HG03354 (cell line): ENCODE results near the gene SEPHS2.
A peak's percentile ranks its signal among the peaks of the same experiment; 100 is the strongest.
"Not testable (repeated sequence)": the region's sequence is repeated elsewhere in the genome, so short reads cannot be mapped to it uniquely, and the experiment has no call there.

ENCODE experiments used
- ATAC-seq: cut with Tn5 transposase; IDR thresholded peaks from one replicate; pipeline ENCODE4 v1.9.1; 2021; ENCODE audit warnings: mild to moderate bottlenecking; ENCODE audit not compliant: unreplicated experiment, poor library complexity, severe bottlenecking

The SEPHS2 gene

DNA sequence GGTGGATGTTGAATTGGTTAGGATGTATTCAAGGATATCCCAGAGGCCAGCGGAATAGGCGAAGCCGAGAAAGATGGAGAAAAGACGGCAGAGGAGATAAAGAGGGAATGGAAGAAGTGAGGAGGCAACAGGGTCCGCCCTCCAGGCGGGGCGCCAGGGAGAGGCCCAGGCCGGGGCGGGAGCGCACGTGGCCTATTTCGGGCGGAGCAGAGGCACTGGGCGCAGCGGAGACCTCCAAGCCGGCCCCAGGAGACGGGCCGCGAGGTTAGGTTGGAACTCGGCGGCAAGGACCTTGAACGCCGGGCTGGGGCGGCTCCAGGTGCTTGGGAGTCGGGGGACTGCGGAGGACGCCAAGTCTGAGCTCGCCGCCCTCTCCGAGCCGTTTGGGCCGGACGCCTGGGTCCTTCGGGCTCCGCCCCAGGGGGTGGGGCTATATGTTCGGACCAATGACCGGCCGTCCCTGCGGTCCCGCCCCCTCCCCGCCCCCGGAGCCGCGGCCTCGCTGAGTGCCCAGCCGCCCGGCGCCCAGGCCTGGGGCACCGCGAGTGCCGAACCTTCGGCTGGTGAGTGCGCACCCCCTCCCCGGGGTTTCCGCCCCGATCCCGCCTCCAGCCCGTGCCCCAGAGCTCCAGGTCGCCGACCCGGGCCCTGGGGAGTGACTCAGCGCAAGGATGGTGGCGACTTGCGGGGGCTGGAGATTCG lies 38.4 kb downstream of the SEPHS2 start, which contains the start of gene ZNF771:
Gene ZNF771 (plus strand): TSS at position 505 of the 702 bp plus-strand sequence. CDS start 448 bp downstream, outside the sequence.
- peak; percentile 72 for ATAC-seq

DNA sequence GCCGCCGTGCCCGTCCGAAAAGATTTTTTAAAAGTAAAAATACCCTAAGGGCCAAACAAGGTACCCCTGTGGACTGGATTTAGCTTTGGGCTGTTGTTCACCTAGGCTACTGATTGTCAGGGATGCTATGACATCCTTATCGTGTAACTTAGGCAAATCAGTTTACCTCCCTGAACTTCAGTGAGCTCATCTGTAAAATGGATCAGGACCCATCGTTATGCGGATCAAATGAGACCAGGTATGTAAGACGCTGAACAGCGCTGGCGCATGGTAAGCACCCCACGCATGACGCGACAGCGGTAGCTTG lies 38.9 kb downstream of the SEPHS2 start:
- ATAC-seq = peak; percentile 5

DNA sequence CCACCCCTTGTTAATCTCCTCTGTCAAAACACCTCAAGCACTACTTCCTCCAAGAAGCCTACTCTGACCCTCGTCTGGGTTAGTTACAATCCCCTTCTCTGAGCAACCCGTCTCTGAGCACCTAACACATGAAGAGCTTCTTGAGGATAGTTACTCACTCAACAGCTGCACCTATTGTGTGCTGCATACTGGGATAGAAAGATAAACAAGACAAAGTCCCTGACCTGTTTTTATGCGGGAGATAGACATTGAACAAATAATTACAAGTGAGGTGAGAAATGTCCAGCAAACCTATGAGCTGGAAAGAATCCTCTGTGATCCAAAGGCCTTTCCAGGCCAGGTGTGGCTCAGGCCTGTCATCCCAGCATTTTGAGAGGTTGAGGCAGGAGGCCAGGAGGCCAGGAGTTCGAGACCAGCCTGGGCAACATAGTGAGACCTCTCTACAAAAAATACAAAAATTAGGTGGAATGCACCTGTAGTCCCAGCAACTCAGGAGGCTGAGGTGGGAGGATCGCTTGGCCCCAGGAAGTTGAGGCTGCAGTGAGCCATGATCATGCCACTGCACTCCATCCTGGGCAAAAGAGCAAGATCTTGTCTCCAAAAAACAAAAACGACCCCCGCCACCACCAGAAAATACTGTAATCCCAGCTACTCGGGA lies 43.8 kb downstream of the SEPHS2 start:
- ATAC-seq = no peak

DNA sequence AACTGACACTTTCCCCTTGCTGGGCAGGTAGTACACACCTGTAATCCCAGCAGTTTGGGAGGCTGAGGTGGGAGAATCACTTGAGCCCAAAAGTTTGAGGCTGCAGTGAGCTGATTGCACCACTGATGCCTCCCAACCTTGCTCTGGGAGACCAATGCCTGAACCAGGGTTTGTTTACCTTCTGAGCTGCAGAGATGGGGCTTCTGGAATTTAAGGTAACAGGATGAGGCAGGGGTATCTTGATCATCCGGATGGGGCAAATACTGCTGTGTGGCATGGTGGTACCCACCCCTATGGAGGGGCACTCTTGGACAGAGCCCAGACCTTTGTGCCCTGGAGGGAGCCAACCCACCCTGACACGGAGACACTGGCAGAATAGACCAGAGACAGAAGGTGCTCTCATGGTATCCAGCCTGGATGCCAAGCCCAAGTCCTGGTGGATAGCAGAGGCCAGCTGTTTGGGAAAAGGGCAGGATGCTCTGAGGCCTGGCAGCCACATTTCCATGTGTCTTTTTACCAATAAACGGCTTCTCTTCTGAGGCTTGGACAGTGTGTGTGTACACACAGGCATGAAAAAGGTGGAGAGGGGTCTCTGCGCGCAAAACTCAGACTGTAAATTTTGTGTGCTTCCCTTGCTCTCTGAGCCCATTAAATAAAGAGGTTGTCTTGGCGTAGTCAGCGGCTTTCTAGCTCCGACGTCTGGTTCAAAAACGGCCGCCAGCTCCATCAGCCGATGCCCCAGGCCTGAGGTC lies 46.1 kb downstream of the SEPHS2 start:
- no peak for ATAC-seq

DNA sequence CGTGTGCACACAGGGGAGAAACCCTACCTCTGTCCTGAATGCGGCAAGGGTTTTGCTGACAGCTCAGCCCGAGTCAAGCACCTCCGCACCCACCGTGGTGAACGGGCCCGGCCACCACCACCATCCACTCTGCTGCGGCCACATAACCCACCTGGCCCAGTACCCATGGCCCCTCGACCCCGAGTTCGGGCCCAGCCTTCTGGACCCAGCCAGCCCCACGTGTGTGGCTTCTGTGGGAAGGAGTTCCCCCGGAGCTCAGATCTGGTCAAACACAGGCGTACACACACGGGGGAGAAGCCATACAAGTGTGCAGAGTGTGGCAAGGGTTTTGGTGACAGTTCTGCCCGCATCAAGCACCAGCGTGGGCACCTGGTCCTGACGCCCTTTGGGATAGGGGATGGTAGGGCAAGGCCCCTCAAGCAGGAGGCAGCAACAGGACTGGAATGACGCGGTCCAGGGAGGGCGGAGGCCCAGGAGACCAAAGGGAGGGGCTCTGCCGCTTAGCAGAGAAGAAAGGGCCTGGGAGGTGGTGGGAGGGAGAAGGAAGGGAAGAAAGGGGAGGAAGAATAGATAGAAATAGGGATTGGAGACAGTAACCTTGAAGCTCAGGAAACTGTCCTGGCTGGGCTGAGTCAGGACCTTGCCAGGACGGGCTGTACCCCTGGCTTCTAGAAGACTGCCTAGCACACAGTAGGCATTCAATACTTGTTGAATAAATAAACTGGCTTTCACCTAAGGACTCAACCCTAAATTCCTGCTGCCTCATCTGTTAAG lies 46.8 kb downstream of the SEPHS2 start:
- ATAC-seq = no peak

DNA sequence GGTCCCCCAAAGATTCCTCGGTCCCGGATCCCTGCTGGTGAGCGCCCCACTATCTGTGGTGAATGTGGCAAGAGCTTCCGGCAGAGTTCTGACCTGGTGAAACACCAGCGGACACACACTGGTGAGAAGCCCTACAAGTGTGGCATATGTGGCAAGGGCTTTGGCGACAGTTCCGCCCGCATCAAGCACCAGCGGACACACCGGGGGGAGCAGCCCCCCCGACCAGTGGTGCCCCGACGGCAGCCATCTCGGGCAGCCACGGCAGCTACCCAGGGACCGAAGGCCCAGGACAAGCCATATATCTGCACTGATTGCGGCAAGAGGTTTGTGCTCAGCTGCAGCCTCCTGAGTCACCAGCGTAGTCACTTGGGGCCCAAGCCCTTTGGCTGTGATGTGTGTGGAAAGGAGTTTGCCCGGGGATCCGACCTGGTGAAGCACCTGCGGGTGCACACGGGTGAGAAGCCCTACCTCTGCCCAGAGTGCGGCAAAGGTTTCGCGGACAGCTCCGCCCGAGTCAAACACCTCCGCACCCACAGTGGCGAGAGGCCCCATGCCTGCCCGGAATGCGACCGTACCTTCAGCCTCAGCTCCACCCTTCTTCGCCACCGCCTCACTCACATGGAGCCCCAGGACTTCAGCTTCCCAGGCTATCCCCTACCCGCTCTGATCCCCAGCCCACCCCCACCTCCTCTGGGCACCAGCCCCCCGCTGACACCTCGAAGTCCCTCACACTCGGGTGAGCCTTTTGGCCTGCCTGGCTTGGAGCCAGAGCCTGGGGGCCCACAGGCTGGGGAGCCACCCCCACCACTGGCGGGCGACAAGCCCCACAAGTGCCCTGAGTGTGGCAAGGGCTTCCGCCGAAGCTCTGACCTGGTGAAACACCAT lies 47.7 kb downstream of the SEPHS2 start:
- no peak for ATAC-seq

DNA sequence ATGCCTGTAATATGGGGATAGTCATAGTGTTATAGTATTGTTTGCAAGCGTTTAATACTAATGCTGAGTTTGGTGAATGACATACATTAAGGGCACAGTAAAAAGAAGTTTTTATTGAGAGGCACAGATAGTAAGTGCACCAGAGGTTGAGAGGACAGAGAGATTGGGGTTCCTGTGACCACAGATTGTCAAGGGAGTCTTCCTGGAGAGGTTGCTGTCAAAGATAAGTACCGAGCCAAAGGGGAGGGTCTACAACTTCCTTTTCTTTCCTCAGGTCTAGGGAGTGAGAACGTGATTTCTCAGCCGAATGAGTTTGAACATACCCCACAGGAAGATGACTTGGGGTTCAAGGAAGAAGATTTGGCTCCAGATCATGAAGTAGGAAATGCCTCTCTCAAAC lies 48.6 kb downstream of the SEPHS2 start:
- ATAC-seq = no peak

DNA sequence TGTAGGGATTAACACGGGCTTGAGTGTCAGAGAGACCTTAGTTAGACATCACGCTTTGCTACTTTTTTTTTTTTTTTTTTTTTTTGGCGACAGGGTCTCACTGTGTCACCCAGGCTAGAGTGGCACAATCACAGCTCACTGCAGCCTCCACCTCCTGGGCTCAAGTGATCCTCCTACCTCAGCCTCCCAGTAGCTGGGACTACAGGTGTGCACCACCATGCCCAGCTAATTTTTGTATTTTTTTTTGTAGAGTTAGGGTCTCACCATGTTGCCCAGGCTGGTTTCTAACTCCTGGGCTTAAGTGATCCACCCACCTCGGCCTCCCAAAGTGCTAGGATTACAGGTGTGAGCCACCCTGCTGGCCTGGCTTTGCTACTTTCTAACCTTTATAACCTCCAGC lies 49.0 kb downstream of the SEPHS2 start:
- not testable (repeated sequence) for ATAC-seq

DNA sequence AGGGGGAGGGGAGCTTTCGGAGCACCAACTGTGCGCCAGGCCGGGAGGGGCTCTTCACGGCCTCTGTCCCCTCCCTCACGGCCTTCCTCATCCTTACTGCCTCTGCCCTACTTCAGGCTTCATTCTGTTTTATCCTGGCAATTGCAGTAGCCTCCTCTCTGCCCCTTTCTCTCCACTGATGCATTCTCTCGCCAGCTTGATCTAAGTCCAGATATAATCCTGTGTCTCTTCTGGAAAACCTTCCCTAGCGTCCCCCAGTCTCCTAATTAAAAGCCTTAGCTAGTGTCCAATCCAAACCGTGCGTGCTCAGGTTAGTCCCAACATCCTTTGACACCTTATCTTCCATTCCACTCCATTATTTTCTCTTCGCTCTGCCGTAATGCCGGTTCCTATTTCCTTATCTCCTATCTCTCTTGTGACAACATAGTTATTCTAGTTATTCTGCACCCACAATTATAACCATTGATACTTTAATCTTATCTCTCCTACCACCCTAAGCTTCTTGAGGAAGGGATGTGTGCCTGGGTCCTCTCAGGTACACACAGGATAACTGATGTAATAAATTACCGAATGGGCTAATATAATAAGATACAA lies 49.6 kb downstream of the SEPHS2 start:
- no peak for ATAC-seq

DNA sequence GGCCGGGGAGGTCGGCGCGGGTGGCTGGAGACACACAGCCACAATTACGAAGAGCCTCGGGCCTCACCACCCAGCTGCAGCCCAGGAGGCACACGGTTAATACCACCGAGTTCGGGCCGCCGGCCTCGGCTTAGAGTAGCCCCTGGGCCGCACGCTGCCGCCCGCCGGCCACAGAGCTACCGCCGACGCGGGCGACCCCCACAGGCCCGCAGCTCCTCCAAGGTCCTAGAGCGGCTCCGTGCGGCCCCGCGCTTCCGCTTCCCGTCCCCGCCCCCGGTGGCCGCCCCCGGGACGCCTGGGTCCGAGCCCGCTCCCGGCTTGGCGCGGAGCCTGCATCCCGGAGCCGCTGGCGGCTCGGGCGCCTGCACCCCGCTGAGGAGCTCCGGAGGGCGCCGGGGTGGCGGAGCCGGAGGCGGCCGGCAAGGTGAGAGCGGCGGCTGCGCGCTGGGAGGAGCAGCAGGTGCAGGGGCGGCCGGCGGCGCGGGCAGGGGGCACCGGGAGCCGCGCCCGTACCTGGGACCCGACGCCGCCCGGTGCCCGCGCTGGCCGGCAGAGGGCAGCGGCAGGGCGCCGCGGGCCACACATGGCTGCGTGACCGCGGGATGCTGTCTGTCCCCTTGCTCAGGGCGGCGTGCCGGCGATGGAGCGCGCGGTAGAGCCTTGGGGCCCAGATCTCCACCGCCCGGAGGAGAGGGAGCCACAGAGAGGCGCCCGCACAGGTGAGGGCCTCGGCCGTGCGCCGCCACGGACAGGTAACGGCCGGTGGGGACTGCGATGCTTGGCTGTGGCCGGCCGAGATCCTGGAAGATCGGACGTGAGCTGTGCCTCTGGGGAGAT lies 50.3 kb downstream of the SEPHS2 start, which contains the start of gene ZNF48:
Gene ZNF48 (plus strand): TSS at position 266 of the 837 bp plus-strand sequence. CDS start 375 bp downstream, at position 641.
- ATAC-seq = peak; percentile 77

DNA sequence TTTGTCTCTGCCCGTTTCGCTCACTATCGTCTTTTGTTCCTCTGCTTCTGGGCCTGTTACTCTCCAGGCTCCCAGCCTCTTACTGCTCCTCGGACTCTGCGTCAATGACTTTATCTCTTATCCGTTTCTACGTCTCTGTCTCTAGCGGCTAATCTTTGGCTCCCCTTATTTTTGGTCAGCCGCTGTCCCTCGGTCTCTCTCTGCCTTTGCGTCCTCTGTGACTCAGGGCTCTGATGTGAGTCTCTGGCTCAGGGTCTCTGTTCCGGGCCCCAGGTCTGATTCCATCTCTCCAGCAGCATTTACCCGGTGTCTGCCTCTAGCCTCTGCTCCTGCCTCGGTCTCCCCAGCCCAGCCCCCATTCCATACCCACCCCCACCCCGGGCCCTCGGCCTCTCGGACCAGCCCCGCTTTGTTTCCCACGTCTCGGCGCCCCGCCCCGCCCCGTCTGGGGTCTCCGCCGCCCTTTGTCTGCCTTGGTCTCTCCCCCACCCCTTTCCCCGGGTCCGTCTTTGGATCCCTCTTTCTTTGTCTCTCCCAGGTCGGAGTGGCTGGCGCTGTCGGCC lies 51.0 kb downstream of the SEPHS2 start:
- no peak for ATAC-seq
